Esophagus (tissue), 2 donors: ENCODE data around the gene PLA1A. TPM values are rescaled to one million over a fixed set of nuclear protein-coding genes. Genes with fewer than 3 reads are reported as not detected.

Experiments used
- polyA plus RNA-seq, 2 donors: library from polyadenylated mRNA; stranded (reverse); fragments of 200-250 nt; gene quantifications; one replicate each; pipeline ENCODE4 v1.2.3, GENCODE V29; 2013
- donor health status: healthy with polysubstance abuse.
- donor health status: Bipolar disorder and iron deficiency.

PLA1A gene
- polyA plus RNA-seq, 2 donors = 0.10 to 1.1 TPM

Other genes starting within 250 kb of the PLA1A start
- 1 to 10 TPM; 4.4 to 6.2 TPM for gene TMEM39A, start 134.3 kb upstream of the PLA1A start, polyA plus RNA-seq
- gene POGLUT1, start 128.9 kb upstream of the PLA1A start, polyA plus RNA-seq = 1 to 10 TPM; 5.2 to 7.8 TPM
- gene TIMMDC1, start 99.3 kb upstream of the PLA1A start, polyA plus RNA-seq = 10 to 100 TPM; 46.3 to 54.8 TPM
- gene CD80, start 38.3 kb upstream of the PLA1A start, polyA plus RNA-seq = under 1 TPM in 1 of 2 donors, not detected in 1; 0.04 TPM
- gene ADPRH, start 18.4 kb upstream of the PLA1A start, polyA plus RNA-seq = 1 to 10 TPM; 1.2 to 1.3 TPM
- 1 to 10 TPM; 1.4 to 1.8 TPM for gene POPDC2, start 62.7 kb downstream of the PLA1A start, polyA plus RNA-seq
- 100 to 1,000 TPM in 1 of 2 donors, 10 to 100 TPM in 1; 72.7 to 116 TPM for gene COX17, start 79.5 kb downstream of the PLA1A start, polyA plus RNA-seq
- gene CFAP91, start 105.1 kb downstream of the PLA1A start, polyA plus RNA-seq = under 1 TPM; 0.44 to 0.45 TPM
- under 1 TPM; 0.02 to 0.08 TPM for gene NR1I2, start 184.2 kb downstream of the PLA1A start, polyA plus RNA-seq